Regular cardiac myocyte (primary cell): Measurements from ENCODE around the gene ADIPOR2. TPM values are rescaled to one million over a fixed set of nuclear protein-coding genes. Genes with fewer than 3 reads are reported as not detected.

Experiments
- total RNA-seq: library from RNA; depleted of rRNA; stranded (reverse); fragments of >200 nt; gene quantifications from 2 replicates; pipeline ENCODE4 v1.2.3, GENCODE V29; 2014

Gene ADIPOR2
- total RNA-seq, result 21.4 and 24.5 TPM in 2 replicates

GRCh38 chr12:1690578-1691122 lies at the start of gene ADIPOR2:
TSS of gene ADIPOR2 (plus strand) at chr12:1691070. CDS start at chr12:1754344, 63,274 bp downstream.

GRCh38 chr12:1820191-1820895 lies 129.5 kb downstream of the ADIPOR2 start, which contains the start of gene LRTM2:
TSS of gene LRTM2 (plus strand) at chr12:1820565. CDS start at chr12:1828149, 7,584 bp downstream.

Other genes starting within 250 kb of the ADIPOR2 start
- 11.0 and 11.9 TPM in 2 replicates for gene FBXL14, start 96.5 kb upstream of the ADIPOR2 start, total RNA-seq
- 47.6 and 48.3 TPM in 2 replicates for gene WNT5B, start 61.8 kb upstream of the ADIPOR2 start, total RNA-seq
- not detected in 2 replicates for gene LRTM2, start 129.5 kb downstream of the ADIPOR2 start, total RNA-seq
- gene CACNA2D4, start 227.6 kb downstream of the ADIPOR2 start, total RNA-seq, result under 0.01 and 0.38 TPM in 2 replicates